SK-N-SH treated with all-trans-retinoic acid at 6 μM for 48 hours (cell line): ENCODE measurements around the gene APOH.

Experiments
- ATAC-seq: fragments of 200-7000 bp; cut with Tn5 transposase; 3 replicates; pipeline ENCODE4 v1.9.1; 2020; ENCODE audit warnings: mild to moderate bottlenecking, moderate library complexity
- ARNTL ChIP-seq: fragments of 450-650 bp; formaldehyde crosslinking; IDR thresholded peaks from 2 replicates; pipeline ENCODE4 v1.5.0; 2020; ENCODE audit warnings: low read depth, mild to moderate bottlenecking, moderate library complexity, borderline replicate concordance
- BACH2 ChIP-seq: fragments of 250-450 bp; sonication (Bioruptor Pico); IDR thresholded peaks from 2 replicates; pipeline ENCODE4 v1.9.0; 2021; ENCODE audit warnings: mild to moderate bottlenecking, borderline replicate concordance
- CSDC2 ChIP-seq: fragments of 250-450 bp; sonication (Bioruptor Pico); IDR thresholded peaks from 2 replicates; pipeline ENCODE4 v1.5.0; 2020; ENCODE audit warnings: mild to moderate bottlenecking, moderate library complexity
- CSRNP3 ChIP-seq: fragments of 250-450 bp; sonication (Bioruptor Pico); IDR thresholded peaks from 2 replicates; pipeline ENCODE4 v1.5.1; 2021; ENCODE audit warnings: mild to moderate bottlenecking, moderate library complexity
- ESRRG ChIP-seq: fragments of 250-450 bp; sonication (Bioruptor Pico); IDR thresholded peaks from 2 replicates; pipeline ENCODE4 v1.6.1; 2021; ENCODE audit warnings: mild to moderate bottlenecking
- ISL1 ChIP-seq: fragments of 250-450 bp; sonication (Bioruptor Pico); IDR thresholded peaks from 2 replicates; pipeline ENCODE4 v2.1.2; 2022; ENCODE audit warnings: mild to moderate bottlenecking, moderate library complexity
- OSR1 ChIP-seq: fragments of 250-450 bp; sonication (Bioruptor Pico); IDR thresholded peaks from 2 replicates; pipeline ENCODE4 v1.8.0; 2022; ENCODE audit warnings: moderate library complexity, mild to moderate bottlenecking, inconsistent platforms
- PPARA ChIP-seq: fragments of 250-450 bp; sonication (Bioruptor Pico); IDR thresholded peaks from 2 replicates; pipeline ENCODE4 v1.5.0; 2020; ENCODE audit warnings: mild to moderate bottlenecking, borderline replicate concordance
- RARB ChIP-seq: fragments of 250-450 bp; sonication (Bioruptor Pico); IDR thresholded peaks from 2 replicates; pipeline ENCODE4 v1.8.0; 2021; ENCODE audit warnings: mild to moderate bottlenecking, moderate library complexity
- SNAI2 ChIP-seq: fragments of 250-450 bp; sonication (Bioruptor Pico); IDR thresholded peaks from 2 replicates; pipeline ENCODE4 v1.5.0; 2020; ENCODE audit warnings: mild to moderate bottlenecking, moderate library complexity
- TOX ChIP-seq: fragments of 250-450 bp; sonication (Bioruptor Pico); IDR thresholded peaks from 2 replicates; pipeline ENCODE4 v1.8.0; 2021; ENCODE audit warnings: mild to moderate bottlenecking, moderate library complexity, borderline replicate concordance
- ZC3H10 ChIP-seq: fragments of 250-450 bp; sonication (Bioruptor Pico); IDR thresholded peaks from 2 replicates; pipeline ENCODE4 v1.5.1; 2021; ENCODE audit warnings: mild to moderate bottlenecking, moderate library complexity
- ZFP3 ChIP-seq: fragments of 250-450 bp; sonication (Bioruptor Pico); IDR thresholded peaks from 2 replicates; pipeline ENCODE4 v1.5.0; 2020; ENCODE audit warnings: mild to moderate bottlenecking, moderate library complexity
- TF ChIP-seq, protein P1 (sequence below): fragments of 250-450 bp; sonication (Bioruptor Pico); IDR thresholded peaks from 2 replicates; pipeline ENCODE4 v1.8.0; 2021; ENCODE audit warnings: low read depth, mild to moderate bottlenecking, moderate library complexity, borderline replicate concordance
- TF ChIP-seq, protein P2 (sequence below): fragments of 250-450 bp; sonication (Bioruptor Pico); IDR thresholded peaks from 2 replicates; pipeline ENCODE4 v1.5.0; 2020; ENCODE audit warnings: mild to moderate bottlenecking, moderate library complexity

APOH gene

GRCh38 chr17:66169839-66170238, 59.4 kb downstream of the APOH start:
- no peak for ATAC-seq

GRCh38 chr17:66167189-66167815, 61.9 kb downstream of the APOH start:
- TF ChIP-seq ZC3H10: no peak
- no peak for TF ChIP-seq PPARA (CRISPR knock-in tag)
- no peak for TF ChIP-seq SNAI2 (CRISPR knock-in tag)
- no peak for ATAC-seq

More at GRCh38 chr17:66169839-66170238, 59.4 kb downstream of the APOH start:
- no peak for TF ChIP-seq SNAI2 (CRISPR knock-in tag)
- no peak for TF ChIP-seq CSRNP3 (CRISPR knock-in tag)
- no peak for TF ChIP-seq TOX (CRISPR knock-in tag)
- no peak for TF ChIP-seq OSR1 (CRISPR knock-in tag)
- TF ChIP-seq CSDC2: no peak
- no peak for TF ChIP-seq ESRRG (CRISPR knock-in tag)
- no peak for TF ChIP-seq RARB (CRISPR knock-in tag)
- TF ChIP-seq BACH2: no peak
- TF ChIP-seq, protein P1, sequence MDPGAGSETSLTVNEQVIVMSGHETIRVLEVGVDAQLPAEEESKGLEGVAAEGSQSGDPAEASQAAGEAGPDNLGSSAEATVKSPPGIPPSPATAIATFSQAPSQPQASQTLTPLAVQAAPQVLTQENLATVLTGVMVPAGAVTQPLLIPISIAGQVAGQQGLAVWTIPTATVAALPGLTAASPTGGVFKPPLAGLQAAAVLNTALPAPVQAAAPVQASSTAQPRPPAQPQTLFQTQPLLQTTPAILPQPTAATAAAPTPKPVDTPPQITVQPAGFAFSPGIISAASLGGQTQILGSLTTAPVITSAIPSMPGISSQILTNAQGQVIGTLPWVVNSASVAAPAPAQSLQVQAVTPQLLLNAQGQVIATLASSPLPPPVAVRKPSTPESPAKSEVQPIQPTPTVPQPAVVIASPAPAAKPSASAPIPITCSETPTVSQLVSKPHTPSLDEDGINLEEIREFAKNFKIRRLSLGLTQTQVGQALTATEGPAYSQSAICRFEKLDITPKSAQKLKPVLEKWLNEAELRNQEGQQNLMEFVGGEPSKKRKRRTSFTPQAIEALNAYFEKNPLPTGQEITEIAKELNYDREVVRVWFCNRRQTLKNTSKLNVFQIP (CRISPR knock-in tag): no peak

DNA sequence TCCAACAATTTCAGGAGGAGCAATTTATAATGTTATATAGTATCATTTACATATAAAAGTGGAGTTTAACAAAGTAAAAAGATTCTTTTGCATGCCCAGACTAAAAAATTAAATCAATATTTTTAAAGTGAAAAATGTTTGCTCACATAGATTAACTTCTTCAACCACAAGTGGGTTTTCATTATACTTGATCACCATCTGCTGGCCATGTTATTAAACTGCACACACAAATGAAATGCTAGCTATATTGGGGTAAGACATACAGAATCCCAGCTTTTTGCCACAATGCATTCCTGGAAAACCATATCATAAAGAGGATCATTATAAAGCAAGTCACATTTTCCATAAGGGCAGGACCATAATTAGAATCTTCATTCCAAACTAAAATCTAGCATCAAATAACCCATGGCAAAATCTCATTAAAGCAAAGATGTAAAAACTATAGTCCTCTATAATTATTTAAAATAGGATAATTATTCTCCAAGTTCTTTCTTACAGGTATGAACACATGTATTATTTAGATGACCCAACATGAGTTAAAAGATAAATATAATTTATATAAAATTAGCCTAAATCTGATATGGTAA, 63.6 kb downstream of the APOH start:
- peak; percentile 83 for ATAC-seq
- TF ChIP-seq ARNTL (no peak), ZC3H10 (no peak), BACH2 (no peak), ESRRG (CRISPR knock-in tag) (no peak), PPARA (CRISPR knock-in tag) (no peak), TOX (CRISPR knock-in tag) (no peak), SNAI2 (CRISPR knock-in tag) (no peak), ISL1 (no peak), CSDC2 (no peak), ZFP3 (CRISPR knock-in tag) (no peak)
- TF ChIP-seq, protein P1 (CRISPR knock-in tag): no peak
- TF ChIP-seq, protein P2, sequence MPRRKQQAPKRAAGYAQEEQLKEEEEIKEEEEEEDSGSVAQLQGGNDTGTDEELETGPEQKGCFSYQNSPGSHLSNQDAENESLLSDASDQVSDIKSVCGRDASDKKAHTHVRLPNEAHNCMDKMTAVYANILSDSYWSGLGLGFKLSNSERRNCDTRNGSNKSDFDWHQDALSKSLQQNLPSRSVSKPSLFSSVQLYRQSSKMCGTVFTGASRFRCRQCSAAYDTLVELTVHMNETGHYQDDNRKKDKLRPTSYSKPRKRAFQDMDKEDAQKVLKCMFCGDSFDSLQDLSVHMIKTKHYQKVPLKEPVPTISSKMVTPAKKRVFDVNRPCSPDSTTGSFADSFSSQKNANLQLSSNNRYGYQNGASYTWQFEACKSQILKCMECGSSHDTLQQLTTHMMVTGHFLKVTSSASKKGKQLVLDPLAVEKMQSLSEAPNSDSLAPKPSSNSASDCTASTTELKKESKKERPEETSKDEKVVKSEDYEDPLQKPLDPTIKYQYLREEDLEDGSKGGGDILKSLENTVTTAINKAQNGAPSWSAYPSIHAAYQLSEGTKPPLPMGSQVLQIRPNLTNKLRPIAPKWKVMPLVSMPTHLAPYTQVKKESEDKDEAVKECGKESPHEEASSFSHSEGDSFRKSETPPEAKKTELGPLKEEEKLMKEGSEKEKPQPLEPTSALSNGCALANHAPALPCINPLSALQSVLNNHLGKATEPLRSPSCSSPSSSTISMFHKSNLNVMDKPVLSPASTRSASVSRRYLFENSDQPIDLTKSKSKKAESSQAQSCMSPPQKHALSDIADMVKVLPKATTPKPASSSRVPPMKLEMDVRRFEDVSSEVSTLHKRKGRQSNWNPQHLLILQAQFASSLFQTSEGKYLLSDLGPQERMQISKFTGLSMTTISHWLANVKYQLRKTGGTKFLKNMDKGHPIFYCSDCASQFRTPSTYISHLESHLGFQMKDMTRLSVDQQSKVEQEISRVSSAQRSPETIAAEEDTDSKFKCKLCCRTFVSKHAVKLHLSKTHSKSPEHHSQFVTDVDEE (CRISPR knock-in tag): no peak
